ENCODE results near the gene JAM3.

The JAM3 gene

GRCh38 chr11:134047586-134047999 lies 21.3 kb upstream of the JAM3 start:
- ChIA-PET POLR2A (ENCODE audit: low non-redundant PET) (no interaction called here), CTCF (no interaction called here)

GRCh38 chr11:134048028-134048427 lies 20.8 kb upstream of the JAM3 start:
- TF ChIP-seq CTCF (conservative IDR thresholded peaks at IDR 0.05; ENCODE audit: low read depth), result no peak
- no peak for DNase-seq (ENCODE audit: low spot score)
- ChIA-PET CTCF (interaction anchor here (0.6 kb wide), 1 partner anchor 11 kb away, joined by 3 read pairs; no protein-coding TSS in a partner anchor), POLR2A (ENCODE audit: low non-redundant PET) (no interaction called here)
- H3K27ac ChIP-seq, result no peak overlapping the region

More at GRCh38 chr11:134047586-134047999, 21.3 kb upstream of the JAM3 start:
- peak; percentile 31 for DNase-seq (ENCODE audit: low spot score)
- H3K27ac ChIP-seq, result no peak overlapping the region
- TF ChIP-seq CTCF (conservative IDR thresholded peaks at IDR 0.05; ENCODE audit: low read depth), result no peak

GRCh38 chr11:134049303-134049702 lies 19.6 kb upstream of the JAM3 start:
- ChIA-PET POLR2A (ENCODE audit: low non-redundant PET) (no interaction called here), CTCF (no interaction called here)
- no peak for DNase-seq (ENCODE audit: low spot score)
- TF ChIP-seq CTCF (conservative IDR thresholded peaks at IDR 0.05; ENCODE audit: low read depth), result no peak
- no peak overlapping the region for H3K27ac ChIP-seq

GRCh38 chr11:134050541-134051383 lies 18.1 kb upstream of the JAM3 start:
- CTCF ChIA-PET, result interaction anchor here (0.5 to 1.2 kb wide), 13 partner anchors 11 to 794 kb away, joined by 3 to 15 read pairs (median 3); no protein-coding TSS in a partner anchor
- H3K27ac ChIP-seq, result no peak overlapping the region
- DNase-seq (ENCODE audit: low spot score), result peak; percentile 83
- peak; percentile 85 for TF ChIP-seq CTCF (conservative IDR thresholded peaks at IDR 0.05; ENCODE audit: low read depth)
- POLR2A ChIA-PET (ENCODE audit: low non-redundant PET), result no interaction called here

GRCh38 chr11:134052395-134052987 lies 16.4 kb upstream of the JAM3 start:
- ChIA-PET POLR2A (ENCODE audit: low non-redundant PET) (no interaction called here), CTCF (no interaction called here)
- no peak overlapping the region for H3K27ac ChIP-seq
- no peak for TF ChIP-seq CTCF (conservative IDR thresholded peaks at IDR 0.05; ENCODE audit: low read depth)
- no peak for DNase-seq (ENCODE audit: low spot score)

- ChIA-PET CTCF (no interaction called here), POLR2A (ENCODE audit: low non-redundant PET) (no interaction called here)
- DNase-seq (ENCODE audit: low spot score), result no peak
- no peak for TF ChIP-seq CTCF (conservative IDR thresholded peaks at IDR 0.05; ENCODE audit: low read depth)
- H3K27ac ChIP-seq, result no peak overlapping the region
Observed at GRCh38 chr11:134052988-134053945, 15.6 kb upstream of the JAM3 start.

Measured in RWPE1 (cell line).